Lung microvascular endothelial cell (primary cell): ENCODE measurements around the gene CD68. TPM values are rescaled to one million over a fixed set of nuclear protein-coding genes. Genes with fewer than 3 reads are reported as not detected.
"Not testable (repeated sequence)": the region's sequence is repeated elsewhere in the genome, so short reads cannot be mapped to it uniquely, and the experiment has no call there.

Source experiments
- DNase-seq, 2 donors: peaks; one replicate each; pipeline versions ENCODE4 v3.0.0 to v3.0.0-alpha.2; 2010; ENCODE audit warnings: low read depth in 2 of 2
- total RNA-seq: library from RNA; depleted of rRNA; stranded (reverse); fragments of >200 nt; gene quantifications from 2 replicates; pipeline ENCODE4 v1.2.1, GENCODE V29; 2014

CD68 gene
- total RNA-seq, 1 donor from 2014 or later, result 0.40 TPM

DNA sequence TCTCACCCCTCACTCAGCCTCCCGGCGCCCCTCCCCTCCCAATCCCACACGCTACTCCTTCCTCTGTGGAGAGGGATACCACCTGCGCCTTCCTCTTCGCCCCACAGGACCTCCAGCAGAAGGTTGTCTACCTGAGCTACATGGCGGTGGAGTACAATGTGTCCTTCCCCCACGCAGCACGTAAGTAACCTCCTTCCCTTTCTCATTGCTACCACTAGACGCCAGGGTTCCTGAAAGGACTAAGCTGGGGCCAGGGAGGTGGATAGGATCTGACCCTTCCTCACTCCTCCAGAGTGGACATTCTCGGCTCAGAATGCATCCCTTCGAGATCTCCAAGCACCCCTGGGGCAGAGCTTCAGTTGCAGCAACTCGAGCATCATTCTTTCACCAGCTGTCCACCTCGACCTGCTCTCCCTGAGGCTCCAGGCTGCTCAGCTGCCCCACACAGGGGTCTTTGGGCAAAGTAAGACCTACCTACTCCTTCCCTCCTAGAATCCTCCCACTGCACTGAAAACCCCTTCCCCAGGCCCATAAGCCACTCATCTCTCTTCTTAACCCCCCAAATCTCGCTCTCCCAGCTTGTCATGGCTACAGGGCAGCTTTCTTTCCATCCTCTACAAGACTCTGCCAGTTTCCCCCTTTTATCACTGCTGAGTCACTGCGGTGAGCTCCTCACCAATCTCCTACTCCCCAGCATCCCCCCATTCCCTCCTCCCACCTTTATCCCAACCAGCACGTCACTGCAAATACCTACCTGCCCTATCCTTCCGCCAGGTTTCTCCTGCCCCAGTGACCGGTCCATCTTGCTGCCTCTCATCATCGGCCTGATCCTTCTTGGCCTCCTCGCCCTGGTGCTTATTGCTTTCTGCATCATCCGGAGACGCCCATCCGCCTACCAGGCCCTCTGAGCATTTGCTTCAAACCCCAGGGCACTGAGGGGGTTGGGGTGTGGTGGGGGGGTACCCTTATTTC, 1.5 kb downstream of the CD68 start:
- no peak for DNase-seq

DNA sequence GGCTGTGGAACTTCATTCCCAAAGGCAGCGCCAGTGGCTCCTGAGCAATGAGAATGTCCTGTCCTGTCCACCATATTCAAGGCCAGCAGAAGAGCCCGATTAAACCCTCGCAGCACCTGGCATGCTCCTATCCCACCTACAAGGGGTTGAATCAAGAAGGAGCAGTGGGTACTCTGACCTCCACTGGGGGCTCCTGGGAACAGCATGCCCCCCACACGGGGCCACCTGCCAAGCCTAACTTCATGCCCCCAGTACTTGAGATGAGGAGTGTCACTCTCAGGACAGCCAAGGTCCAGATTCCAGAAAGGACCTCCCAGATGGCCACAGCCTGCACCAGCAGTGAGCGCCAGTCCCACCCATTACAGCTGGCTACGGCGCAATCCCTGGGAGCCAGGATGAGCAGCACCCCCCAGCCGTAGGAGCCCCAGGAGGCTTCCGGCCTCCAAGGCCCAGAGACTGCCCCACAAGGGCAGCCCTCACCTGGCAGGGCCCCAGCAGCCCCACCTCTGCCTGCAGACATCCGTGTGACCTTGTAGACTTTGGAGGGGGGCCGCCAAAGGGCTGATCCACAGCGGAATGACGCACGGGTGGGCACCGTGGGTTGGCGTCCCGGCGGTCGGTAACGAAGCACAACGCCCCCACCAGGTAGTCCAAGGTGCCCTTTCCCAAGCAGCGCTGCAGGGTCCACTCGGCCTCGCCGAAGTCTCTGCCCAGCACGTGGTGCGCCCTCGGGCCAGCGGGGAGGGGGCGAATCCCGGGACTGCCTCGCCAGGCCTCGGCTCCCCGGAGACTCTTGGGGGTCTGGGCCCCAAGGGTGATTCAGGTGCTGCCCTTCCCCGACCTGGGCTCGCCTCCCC, 3.2 kb downstream of the CD68 start:
- no peak for DNase-seq

DNA sequence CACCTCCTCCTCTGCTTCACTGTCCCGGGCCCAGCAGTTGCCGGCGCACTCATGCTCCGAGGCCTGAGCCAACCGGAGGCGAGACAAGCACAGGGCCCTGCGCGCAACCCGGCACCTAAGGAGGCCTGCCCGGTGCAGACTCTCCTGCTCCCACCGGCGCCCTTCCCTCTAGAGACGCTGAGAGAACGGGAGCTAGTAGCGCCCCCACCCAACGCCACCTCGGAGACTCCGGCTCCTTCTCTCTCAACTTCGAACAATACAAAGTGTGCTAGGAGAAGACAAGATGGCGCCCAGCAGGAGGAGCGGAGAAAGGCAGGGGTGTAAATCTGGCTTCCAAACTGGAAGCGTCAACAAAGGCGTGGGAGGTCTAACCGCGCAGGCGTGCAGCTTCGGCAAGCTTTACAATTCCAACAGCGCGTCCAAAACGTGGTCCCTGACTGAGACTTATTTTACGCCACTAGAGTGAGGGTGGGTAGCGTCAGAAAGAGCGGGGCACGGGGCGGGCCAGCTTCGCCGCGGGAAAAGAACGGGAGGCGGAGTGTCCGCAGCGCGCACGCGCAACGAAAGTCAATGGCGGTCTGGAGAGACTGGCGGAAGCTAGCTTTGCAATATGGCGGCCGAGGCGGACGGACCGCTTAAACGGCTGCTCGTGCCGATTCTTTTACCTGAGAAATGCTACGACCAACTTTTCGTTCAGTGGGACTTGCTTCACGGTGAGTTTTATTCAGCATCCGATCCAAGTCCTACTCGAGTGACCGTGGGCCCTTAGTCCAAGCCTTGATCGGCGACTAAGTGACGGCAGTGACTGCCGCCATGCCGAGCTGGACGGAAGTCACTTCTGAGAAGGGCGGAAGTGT, 4.0 kb downstream of the CD68 start, which contains the start of gene MPDU1:
Gene MPDU1, plus strand, starts transcription at position 600 of the 857 bp plus-strand sequence. Its CDS starts 11 bp downstream, at position 611.
- peak; percentile 96 to 97 for DNase-seq

DNA sequence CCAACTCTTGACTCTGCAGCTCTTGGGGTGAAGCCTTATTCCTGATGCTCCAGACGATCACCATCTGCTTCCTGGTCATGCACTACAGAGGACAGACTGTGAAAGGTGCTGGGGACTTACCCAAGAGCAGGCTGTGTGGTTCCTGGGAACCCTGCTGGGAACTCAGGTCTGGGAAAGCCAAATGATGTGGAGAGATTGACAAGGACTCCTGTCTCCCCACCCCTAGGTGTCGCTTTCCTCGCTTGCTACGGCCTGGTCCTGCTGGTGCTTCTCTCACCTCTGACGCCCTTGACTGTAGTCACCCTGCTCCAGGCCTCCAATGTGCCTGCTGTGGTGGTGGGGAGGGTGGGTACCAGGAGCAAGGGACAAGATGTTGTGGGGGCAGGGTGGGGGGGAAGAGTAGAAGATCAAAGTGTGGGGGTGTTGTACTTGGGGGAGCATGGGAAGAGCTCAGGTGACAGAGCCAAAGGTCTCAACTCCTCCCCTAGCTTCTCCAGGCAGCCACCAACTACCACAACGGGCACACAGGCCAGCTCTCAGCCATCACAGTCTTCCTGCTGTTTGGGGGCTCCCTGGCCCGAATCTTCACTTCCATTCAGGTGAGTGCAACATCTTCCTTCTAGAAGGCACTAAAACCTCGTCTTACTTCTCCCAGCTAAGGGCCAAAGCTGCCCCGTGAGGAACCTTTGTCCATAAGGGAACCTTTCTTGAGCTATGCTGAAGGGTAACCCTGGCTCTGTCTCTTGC, 7.4 kb downstream of the CD68 start:
- peak in 1 of 2 donors; percentile 35 for DNase-seq

DNA sequence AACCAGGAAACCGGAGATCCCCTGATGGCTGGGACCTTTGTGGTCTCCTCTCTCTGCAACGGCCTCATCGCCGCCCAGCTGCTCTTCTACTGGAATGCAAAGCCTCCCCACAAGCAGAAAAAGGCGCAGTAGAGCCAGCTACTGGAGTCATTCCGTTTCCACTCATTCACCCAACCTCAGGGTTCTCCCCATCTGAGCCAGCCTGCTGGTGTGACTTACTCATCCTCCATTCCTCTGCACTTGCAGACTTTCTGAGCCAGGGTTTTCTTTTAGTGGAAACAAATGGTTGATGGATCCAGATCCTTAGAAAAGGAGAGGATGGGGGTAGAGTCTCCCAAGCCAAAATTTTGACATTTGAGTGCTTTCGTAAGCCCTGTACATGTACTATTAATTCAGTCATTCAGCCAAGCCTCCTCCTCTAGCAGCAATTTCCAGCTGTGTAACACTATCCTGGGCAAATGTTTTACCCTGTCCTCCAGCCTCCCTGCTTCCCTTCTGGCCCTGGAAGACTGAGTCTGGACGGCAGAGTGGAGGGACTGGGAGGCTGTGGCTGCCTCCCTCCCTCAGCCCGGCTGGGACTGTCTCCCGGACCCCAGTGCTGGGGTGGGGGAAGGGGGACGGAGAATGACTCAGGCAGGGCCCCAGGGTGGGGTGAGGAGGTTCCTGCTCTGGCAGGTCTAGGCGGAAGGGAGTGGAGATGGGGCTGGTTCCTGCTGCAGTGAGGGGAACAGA, 8.1 kb downstream of the CD68 start:
- peak in 1 of 2 donors; percentile 50 for DNase-seq

DNA sequence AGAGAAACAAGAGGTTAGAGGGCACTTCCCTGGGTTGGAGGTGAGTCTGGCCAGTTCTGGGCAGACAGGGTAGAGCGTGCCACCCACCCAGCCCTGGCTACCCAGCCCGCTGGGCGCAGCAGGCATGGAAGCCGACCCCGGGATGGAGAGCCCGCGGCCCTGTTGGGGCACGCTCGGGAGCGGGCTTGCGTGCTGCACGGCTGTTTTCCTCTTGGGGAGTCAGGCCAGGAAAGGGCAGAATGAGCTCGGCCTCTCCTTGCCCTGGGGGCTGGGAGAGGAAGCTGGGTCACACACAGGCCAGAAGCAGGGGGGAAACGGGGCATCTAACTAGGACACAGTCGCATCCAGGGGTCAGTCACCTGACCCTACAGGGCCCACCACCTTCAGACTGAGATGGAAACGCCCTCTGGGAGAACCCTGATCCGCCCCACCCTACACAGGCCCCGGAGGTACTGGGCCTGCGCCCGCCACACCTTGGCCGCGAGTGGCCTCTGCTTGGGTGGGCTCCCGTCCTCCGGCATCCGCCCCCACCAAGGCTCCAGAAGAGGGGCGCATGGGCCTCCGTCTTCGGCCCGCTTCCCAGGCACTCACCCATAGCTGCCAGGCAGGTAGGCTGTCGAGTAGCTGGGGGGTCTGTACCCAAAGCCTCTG, 9.2 kb downstream of the CD68 start:
- DNase-seq, result no peak

DNA sequence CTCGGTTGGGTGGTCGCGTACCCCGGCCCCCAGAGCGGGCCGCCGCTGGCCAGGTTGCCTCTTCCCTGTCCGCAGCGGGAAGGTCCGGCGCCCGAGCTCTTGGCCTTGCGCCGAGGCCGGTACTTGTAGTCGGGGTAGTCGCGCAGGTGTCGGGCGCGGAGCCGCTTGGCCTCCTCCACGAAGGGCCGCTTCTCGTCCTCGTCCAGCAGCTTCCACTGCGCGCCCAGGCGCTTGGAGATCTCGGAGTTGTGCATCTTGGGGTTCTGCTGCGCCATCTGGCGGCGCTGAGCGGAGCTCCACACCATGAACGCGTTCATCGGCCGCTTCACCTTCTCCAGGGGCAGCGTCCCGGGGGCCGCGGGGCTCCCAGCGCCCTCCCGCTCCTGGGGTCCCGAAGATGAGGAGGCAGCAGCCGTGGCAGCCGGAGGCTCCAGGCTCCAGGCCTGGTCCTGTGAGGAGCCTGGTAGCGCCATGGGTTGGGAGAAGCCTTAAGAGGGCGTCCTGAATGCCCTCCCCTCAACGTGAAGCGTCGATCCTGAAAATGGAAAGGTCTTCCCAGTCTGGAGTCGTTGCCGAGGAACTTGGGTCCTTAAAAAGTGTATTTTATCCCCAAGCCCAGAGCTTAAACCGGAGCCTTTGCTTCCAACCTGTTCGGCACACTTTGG, 9.9 kb downstream of the CD68 start:
- peak; percentile 86 to 89 for DNase-seq

DNA sequence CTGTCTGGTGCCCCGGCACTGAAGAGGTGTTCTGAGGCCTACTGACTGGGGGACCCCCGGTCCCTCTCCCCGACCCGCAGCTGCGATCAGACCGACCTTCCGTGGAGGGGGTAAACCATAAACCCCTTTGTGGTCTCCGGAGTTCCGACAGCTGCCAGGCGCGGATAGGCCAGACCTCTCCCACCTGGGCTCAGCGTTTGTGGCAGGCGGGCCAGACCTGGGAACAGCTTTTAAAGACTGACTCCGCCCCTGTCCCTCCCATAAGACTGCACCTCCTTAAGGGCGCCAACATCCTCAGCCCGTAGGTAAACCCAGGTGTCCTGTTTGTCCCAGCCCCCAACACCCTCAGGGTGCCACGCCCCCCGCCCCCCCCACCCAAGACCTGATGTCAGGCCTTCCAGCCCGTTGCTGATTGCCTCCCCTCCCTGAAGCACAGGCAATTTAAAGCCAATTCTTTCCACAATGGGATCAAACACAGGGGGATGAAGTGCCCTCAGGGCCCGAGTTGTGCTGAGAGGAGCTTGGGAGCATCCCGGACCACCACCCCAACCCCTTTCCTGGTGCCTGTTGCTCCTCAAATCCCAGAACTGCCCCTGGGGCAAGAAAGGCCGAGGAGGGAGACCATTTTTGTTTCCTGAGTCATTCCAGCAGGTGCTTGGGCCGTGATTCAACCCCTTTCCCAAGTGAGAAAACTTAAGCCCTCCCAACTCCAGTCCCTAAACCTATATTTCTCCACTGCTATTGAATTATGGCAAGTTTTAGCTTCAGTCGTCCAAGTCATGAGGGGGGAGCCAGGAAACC, 10.7 kb downstream of the CD68 start, which contains the start of gene SOX15:
Gene SOX15, minus strand, starts transcription at position 204 of the 801 bp plus-strand sequence. CDS start 418 bp downstream, outside the sequence.
- DNase-seq, result no peak

DNA sequence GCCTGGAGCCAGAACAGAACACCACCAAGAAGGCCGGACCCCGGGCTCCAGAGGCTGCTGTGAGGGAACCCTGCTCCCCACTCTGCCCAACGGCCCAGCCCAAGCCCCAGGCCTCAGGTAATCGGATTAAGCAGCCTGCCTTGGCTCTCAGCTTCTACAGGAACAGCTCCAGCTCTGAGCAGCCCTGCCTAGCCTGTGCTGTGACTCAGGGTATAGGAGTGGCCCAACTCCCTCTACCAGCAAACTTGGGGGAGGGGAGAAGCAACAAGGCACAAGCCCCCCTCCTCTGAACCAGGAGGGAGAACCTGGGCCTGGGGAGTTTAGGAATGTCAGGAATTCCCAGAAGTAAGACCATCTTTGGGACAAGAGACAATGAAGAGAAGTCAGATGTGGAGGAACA, 11.3 kb downstream of the CD68 start:
- DNase-seq, result peak in 1 of 2 donors; percentile 25

DNA sequence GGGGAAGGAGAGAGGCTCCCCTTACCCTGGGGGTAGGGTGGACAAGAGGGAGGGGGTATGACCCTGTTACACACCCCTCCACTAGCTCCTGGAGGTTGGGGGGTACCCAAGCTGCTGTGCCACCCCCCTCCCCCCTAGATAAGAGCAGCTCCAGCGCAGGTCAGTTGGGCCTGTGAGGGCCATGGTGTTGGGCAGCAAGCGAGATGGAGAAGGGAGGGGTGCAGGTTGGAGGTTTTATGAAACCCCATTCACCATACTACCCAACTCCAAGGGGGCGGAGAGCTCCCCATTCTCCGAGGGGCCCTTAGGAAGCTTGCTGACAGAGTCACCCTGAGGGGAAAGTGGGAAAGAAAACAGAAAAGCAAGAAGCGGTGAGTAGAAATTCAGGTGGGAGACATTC, 12.2 kb downstream of the CD68 start:
- no peak for DNase-seq

DNA sequence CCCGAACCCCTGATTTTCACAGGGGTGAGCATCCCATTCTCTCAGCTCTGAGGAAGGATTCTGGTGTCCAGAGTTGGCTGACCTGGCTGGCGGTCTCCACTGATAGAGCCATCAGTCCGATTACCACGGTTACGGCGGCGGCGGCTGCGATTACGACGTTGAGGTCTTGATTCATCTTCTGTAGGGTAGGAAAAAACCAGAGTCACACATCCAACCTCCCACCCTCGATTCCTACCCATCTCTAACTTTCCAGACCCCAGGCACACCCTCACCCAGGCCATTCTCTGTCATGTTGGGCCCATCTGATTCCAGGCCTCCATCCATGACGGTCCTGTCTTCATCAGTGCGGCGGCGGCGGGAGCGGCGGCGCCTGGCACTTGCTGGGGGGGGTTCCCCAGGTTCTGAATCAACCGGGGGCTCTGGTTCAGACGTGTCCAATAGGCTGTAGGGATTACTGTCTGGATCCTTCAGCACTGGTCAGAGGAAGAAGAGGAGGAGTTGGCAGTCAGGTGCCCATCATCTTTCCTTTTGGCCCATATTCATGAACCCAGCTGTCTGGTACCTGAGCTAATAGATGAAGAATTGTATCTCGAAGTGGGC, 13.1 kb downstream of the CD68 start:
- no peak for DNase-seq

DNA sequence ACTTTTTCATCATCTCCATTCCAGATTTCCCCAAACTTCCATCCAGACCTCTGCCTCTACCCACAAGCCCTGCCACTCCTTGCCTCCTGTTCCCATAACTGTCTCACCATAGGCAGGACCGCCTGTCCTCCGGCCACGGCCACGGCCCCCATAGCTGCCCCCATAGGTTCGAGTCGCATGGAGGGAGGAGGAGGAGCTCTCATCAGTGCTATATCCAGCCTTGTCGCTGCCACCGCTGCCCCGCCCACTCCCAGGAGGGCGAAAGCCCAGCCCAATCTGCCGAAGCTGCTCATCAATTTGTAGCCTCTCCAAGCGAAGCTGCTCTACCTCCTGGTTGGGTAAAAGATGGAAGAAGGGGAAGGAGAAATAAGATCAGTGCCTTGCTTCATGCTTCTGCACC, 13.9 kb downstream of the CD68 start:
- DNase-seq, result no peak

DNA sequence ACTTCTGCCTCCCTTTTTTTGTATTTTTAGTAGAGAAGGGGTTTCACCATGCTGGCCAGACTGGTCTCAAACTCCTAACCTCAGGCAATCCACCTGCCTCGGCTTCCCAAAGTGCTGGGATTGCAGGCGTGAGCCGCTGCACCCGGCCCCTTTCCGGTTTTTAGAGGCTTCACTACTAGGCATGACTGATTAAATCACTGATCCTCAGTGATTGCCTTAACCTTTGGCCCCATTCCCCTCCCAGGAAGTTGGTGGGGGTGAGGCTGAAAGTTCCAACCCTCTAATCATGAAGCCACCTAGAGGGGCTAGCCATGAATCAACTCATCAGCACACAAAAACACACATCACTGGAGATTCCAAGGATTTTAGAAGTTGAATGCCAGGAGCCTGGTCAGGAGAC, 18.1 kb downstream of the CD68 start:
- DNase-seq, result not testable (repeated sequence)

DNA sequence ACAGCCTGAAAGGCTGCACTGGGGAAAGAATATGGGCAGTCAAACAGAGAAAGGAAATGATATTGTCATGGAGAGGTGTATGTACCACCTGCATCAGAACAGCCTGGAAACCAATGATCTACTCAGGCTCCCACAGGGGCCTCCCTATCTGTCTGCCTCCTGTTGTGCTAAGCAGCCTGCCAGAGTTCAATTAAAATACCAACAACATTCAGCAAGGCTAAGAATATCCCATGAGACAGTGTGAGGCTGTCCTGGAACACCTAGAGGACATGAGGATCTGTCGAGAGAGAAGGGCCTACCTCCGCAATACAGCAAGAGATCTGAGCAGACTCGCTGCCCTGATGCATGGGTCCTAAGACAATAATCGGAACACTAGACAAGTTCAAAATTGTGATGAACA, 26.8 kb downstream of the CD68 start:
- DNase-seq, result no peak

DNA sequence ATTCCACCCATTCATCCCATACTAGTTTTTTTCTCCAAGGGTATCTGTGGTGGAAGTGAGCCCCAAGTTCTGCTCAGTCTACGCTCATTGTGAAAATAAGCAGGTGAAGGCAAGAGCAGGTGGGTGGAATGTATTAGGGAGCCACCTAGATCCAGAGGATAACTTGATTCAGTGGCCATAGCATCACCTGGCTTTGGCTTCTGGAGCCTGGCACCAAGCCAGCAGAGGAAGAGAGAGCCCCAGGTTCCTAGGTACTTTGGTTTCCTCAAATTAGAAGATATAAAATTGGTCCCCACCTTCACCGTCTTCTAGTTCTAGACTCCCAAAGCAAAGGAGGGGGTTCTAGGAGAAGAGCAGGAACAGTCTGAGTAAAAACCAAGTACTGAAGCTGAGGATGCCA, 31.2 kb downstream of the CD68 start:
- no peak for DNase-seq

DNA sequence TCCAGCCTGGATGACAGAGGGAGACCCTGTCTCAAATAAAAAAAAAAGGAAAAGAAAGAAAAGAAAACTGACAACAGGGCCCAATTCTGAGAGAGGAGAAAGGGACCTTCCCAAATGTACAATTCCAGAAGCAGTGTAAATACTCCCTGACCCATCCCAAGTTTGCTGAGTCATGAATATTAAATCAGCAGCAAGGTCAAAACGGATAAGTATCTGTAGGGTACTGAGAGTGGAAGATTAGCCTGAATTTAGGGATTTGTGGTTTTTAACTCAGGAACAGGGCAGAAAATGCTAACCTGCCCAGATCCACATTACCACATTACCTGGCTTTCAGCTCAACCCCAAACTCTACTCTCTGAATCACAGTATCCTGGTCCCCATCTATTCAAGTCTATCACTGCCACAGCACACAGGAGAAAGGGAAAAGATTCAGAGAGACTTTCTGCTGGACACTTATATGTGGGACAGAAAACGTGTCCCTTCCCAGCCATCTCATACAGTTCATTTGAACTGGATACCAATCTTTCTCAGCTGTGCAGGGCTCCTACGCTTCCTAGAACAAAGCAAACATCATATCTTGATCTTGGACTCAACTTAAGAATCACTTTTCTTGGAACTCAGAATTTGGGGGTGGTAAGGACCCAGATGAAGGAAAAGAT, 32.3 kb downstream of the CD68 start:
- DNase-seq, result no peak

DNA sequence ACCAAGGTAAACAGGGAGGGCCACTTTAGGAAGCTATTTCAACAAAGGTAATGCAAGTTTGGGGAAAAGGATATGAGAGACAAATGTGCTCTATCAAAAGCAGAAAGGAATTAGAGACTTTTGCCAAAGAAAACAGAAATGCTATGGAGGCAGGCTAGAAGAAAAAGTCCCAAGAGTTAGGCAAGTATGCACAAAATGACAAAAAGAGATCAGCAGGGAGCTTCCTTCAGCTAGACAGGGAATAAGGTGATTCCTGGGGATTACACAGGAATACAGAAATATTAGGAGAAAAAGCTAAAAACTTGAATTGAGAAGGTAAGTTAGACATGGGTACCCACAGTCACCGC, 32.8 kb downstream of the CD68 start:
- no peak for DNase-seq
